ENCODE results near the gene TMEM131L.

Gene TMEM131L

GRCh38 chr4:153512952-153513500 lies 46.9 kb downstream of the TMEM131L start:
- peaks cover 100% of the 10 kb centered on the region for H3K79me2 ChIP-seq (ENCODE audit: insufficient read depth, low read length)
- H3K9me3 ChIP-seq (ENCODE audit: low read length): no peaks in the 10 kb centered on the region
- no peak overlapping the region for H3K9ac ChIP-seq (ENCODE audit: low read length)
- no peaks in the 10 kb centered on the region for H3K27me3 ChIP-seq (ENCODE audit: insufficient read depth, low read length)
- H4K20me1 ChIP-seq (ENCODE audit: insufficient read depth, low read length): 0 out of 2 replicates have a peak, but pooled peaks cover 6% of the 10 kb centered on the region
- H3F3A ChIP-seq (ENCODE audit: insufficient read depth, low read length): peaks cover 15% of the 10 kb centered on the region; the same call in 1 of the 2 replicates
- no peak overlapping the region for H3K4me2 ChIP-seq (ENCODE audit: low read length)
- no peak overlapping the region for H2AFZ ChIP-seq (ENCODE audit: low read length)
- H3K4me3 ChIP-seq (ENCODE audit: low read depth, low read length, poor library complexity, severe bottlenecking): no peak overlapping the region
- no peak for TF ChIP-seq EZH2 (IDR thresholded peaks at IDR 0.05; ENCODE audit: borderline replicate concordance, low read length)
- TF ChIP-seq, protein P1, sequence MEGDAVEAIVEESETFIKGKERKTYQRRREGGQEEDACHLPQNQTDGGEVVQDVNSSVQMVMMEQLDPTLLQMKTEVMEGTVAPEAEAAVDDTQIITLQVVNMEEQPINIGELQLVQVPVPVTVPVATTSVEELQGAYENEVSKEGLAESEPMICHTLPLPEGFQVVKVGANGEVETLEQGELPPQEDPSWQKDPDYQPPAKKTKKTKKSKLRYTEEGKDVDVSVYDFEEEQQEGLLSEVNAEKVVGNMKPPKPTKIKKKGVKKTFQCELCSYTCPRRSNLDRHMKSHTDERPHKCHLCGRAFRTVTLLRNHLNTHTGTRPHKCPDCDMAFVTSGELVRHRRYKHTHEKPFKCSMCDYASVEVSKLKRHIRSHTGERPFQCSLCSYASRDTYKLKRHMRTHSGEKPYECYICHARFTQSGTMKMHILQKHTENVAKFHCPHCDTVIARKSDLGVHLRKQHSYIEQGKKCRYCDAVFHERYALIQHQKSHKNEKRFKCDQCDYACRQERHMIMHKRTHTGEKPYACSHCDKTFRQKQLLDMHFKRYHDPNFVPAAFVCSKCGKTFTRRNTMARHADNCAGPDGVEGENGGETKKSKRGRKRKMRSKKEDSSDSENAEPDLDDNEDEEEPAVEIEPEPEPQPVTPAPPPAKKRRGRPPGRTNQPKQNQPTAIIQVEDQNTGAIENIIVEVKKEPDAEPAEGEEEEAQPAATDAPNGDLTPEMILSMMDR (IDR thresholded peaks at IDR 0.05; ENCODE audit: low read length): no peak
- no peak overlapping the region for H3K27ac ChIP-seq (ENCODE audit: low read depth, low read length, poor library complexity, severe bottlenecking)
- H3K4me1 ChIP-seq (ENCODE audit: insufficient read depth, low read length, severe bottlenecking): peaks cover 51% of the 10 kb centered on the region
- no peaks in the 10 kb centered on the region for H3K9me2 ChIP-seq (ENCODE audit: low read depth, low read length)
- peaks cover 84% of the 10 kb centered on the region for H3K36me3 ChIP-seq (ENCODE audit: insufficient read depth, low read length)

DNA sequence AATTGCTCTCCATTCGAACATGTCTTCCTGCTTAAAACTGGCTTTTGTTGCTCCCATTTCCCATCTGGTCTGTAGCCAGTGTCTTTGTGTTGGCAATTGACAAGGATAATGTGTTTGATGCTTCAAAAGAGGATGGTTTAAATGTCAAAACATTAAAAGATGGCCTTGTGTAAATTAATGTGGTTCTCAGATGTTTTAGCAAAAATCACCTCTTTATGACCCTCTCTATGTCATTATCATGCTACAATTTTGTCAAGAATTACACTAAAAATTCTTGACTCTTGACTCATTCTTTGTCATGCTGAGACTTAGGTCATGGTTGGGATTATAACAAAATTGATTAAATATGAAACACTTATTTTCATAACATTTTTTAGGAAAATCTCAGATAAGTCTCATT lies 47.4 kb downstream of the TMEM131L start:
- H3K4me2 ChIP-seq (ENCODE audit: low read length): no peak overlapping the region
- no peak overlapping the region for H3K27ac ChIP-seq (ENCODE audit: low read depth, low read length, poor library complexity, severe bottlenecking)
- TF ChIP-seq, protein P1 (IDR thresholded peaks at IDR 0.05; ENCODE audit: low read length): no peak
- TF ChIP-seq EZH2 (IDR thresholded peaks at IDR 0.05; ENCODE audit: borderline replicate concordance, low read length): no peak

GRCh38 chr4:153514001-153514526 lies 47.9 kb downstream of the TMEM131L start:
- Histone ChIP-seq H3K79me2 (ENCODE audit: insufficient read depth, low read length) (peaks cover 100% of the 10 kb centered on the region), H2AFZ (ENCODE audit: low read length) (no peak overlapping the region), H3K27ac (ENCODE audit: low read depth, low read length, poor library complexity, severe bottlenecking) (no peak overlapping the region), H3K4me2 (ENCODE audit: low read length) (no peak overlapping the region), H3F3A (ENCODE audit: insufficient read depth, low read length) (peaks cover 15% of the 10 kb centered on the region; the same call in 1 of the 2 replicates), H3K9me2 (ENCODE audit: low read depth, low read length) (no peaks in the 10 kb centered on the region), H3K36me3 (ENCODE audit: insufficient read depth, low read length) (peaks cover 84% of the 10 kb centered on the region), H3K9me3 (ENCODE audit: low read length) (no peaks in the 10 kb centered on the region), H3K4me1 (ENCODE audit: insufficient read depth, low read length, severe bottlenecking) (peaks cover 61% of the 10 kb centered on the region), H3K4me3 (ENCODE audit: low read depth, low read length, poor library complexity, severe bottlenecking) (no peak overlapping the region), H3K27me3 (ENCODE audit: insufficient read depth, low read length) (no peaks in the 10 kb centered on the region), H3K9ac (ENCODE audit: low read length) (no peak overlapping the region), H4K20me1 (ENCODE audit: insufficient read depth, low read length) (0 out of 2 replicates have a peak, but pooled peaks cover 3% of the 10 kb centered on the region)
- TF ChIP-seq, protein P1 (IDR thresholded peaks at IDR 0.05; ENCODE audit: low read length): no peak
- TF ChIP-seq EZH2 (IDR thresholded peaks at IDR 0.05; ENCODE audit: borderline replicate concordance, low read length): no peak

More for the DNA sequence above, 47.4 kb downstream of the TMEM131L start:
- Histone ChIP-seq H3K9me3 (ENCODE audit: low read length) (no peaks in the 10 kb centered on the region), H3K27me3 (ENCODE audit: insufficient read depth, low read length) (no peaks in the 10 kb centered on the region), H3K79me2 (ENCODE audit: insufficient read depth, low read length) (peaks cover 100% of the 10 kb centered on the region), H3K36me3 (ENCODE audit: insufficient read depth, low read length) (peaks cover 84% of the 10 kb centered on the region), H4K20me1 (ENCODE audit: insufficient read depth, low read length) (0 out of 2 replicates have a peak, but pooled peaks cover 3% of the 10 kb centered on the region), H3F3A (ENCODE audit: insufficient read depth, low read length) (peaks cover 15% of the 10 kb centered on the region; the same call in 1 of the 2 replicates), H3K9ac (ENCODE audit: low read length) (no peak overlapping the region), H3K4me3 (ENCODE audit: low read depth, low read length, poor library complexity, severe bottlenecking) (no peak overlapping the region), H3K4me1 (ENCODE audit: insufficient read depth, low read length, severe bottlenecking) (peaks cover 57% of the 10 kb centered on the region), H3K9me2 (ENCODE audit: low read depth, low read length) (no peaks in the 10 kb centered on the region), H2AFZ (ENCODE audit: low read length) (no peak overlapping the region)

Data from OCI-LY1 (cell line).